Right atrium auricular region (tissue), 2 donors: ENCODE data around the gene LYPD5. TPM values are rescaled to one million over a fixed set of nuclear protein-coding genes. Genes with fewer than 3 reads are reported as not detected.

ENCODE experiments used
- DNase-seq: peaks from one replicate; pipeline ENCODE4 v3.0.0-alpha.2; 2019; ENCODE audit warnings: low spot score
- H3K27ac ChIP-seq, 2 donors: fragments of 200-600 bp; sonication (generic); 1 replicate in 1 of 2; 2 replicates in 1 of 2; pipeline ENCODE4 v1.5.1; 2016 to 2019
- H3K27me3 ChIP-seq, 2 donors: fragments of 200-600 bp; sonication (generic); one replicate each; pipeline versions ENCODE4 v1.5.1 to v1.6.0; 2017 to 2019
- H3K36me3 ChIP-seq: fragments of 200-600 bp; sonication (generic); one replicate; pipeline ENCODE4 v1.5.1; 2016
- H3K4me1 ChIP-seq, 2 donors: fragments of 200-600 bp; sonication (generic); one replicate each; pipeline versions ENCODE4 v1.5.1 to v1.6.0; 2017 to 2019
- H3K4me3 ChIP-seq, 2 donors: fragments of 200-600 bp; sonication (generic); 1 replicate in 1 of 2; 2 replicates in 1 of 2; pipeline ENCODE4 v1.5.1; 2017 to 2019; ENCODE audit warnings: mild to moderate bottlenecking in 1 of 2, moderate library complexity in 1 of 2
- H3K9me3 ChIP-seq, 2 donors: fragments of 200-600 bp; sonication (generic); one replicate each; pipeline ENCODE4 v1.5.1; 2019
- CTCF ChIP-seq, 2 donors: fragments of 200-600 bp; sonication (generic); IDR thresholded peaks; one replicate each; pipeline ENCODE4 v1.5.1; 2019; ENCODE audit warnings: antibody characterized with exemption in 2 of 2
- total RNA-seq, 2 donors: library from RNA; depleted of rRNA; stranded (reverse); fragments of >200 nt; gene quantifications; one replicate each; pipeline ENCODE4 v1.1.0, GENCODE V29; 2016

Gene LYPD5
- total RNA-seq, 2 donors from 2014 or later, result 0.63 to 3.9 TPM

- no peaks in the 10 kb centered on the region for H3K27me3 ChIP-seq
- DNase-seq, result no peak
Measured at GRCh38 chr19:43782689-43783231, 19.5 kb downstream of the LYPD5 start.

DNA sequence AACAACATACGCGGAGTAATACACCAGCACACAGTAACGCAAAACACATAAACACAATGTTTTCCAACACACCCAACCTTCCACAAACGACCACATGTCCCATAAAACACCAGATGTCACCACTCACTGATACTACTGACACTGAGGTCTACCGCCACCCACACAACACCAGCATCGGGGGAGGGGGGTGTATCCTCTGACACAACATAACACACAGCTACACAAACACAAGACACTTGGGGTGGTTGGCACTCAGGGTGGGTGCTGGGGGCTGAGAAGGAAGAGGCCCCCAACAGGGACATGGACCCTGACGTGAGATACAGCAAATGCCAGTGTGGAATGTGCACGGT lies 20.0 kb downstream of the LYPD5 start:
- Histone ChIP-seq H3K27ac (no peak overlapping the region), H3K27me3 (no peaks in the 10 kb centered on the region), H3K9me3 (no peaks in the 10 kb centered on the region), H3K36me3 (no peaks in the 10 kb centered on the region), H3K4me3 (no peak overlapping the region), H3K4me1 (peaks cover 0 to 6% of the 10 kb centered on the region in 2 donors)
- TF ChIP-seq CTCF (IDR thresholded peaks at IDR 0.05), result no peak
- no peak for DNase-seq

More at GRCh38 chr19:43782689-43783231, 19.5 kb downstream of the LYPD5 start:
- peaks cover 0 to 6% of the 10 kb centered on the region in 2 donors for H3K4me1 ChIP-seq
- TF ChIP-seq CTCF (IDR thresholded peaks at IDR 0.05), result no peak
- H3K4me3 ChIP-seq, result no peak overlapping the region
- H3K9me3 ChIP-seq, result no peaks in the 10 kb centered on the region
- no peaks in the 10 kb centered on the region for H3K36me3 ChIP-seq
- H3K27ac ChIP-seq, result no peak overlapping the region

DNA sequence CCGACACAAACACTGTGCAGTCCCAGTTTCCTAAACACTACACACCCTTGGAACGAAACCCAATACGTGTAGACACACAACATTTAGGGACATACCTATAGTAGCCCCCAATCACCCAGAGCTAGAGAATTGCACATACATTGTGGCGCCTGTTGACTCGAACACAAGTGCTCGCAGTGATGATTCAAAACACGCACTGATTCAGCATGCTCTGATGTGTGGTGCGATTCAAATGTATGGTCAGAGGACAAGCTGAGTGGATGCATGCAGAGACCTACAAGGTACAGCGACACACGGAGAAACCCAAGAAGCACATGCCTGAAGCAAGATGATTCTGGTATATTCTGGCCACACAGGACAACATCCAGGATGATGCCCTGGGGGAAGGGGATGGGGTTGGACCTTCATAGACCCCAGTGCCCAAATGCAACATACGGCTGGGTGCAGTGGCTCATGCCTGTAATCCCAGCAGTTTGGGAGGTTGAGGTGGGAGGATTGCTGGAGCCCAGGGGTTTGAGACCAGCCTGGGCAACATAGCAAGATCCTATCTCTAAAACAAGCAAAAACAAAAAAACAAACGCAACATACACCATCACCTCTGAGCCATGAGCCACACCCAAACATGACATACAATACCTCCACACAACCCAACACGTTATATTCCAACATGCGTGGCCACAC lies 20.5 kb downstream of the LYPD5 start:
- DNase-seq, result no peak
- Histone ChIP-seq H3K4me1 (peaks cover 0 to 6% of the 10 kb centered on the region in 2 donors), H3K36me3 (no peaks in the 10 kb centered on the region), H3K27me3 (no peaks in the 10 kb centered on the region), H3K27ac (no peak overlapping the region), H3K4me3 (no peak overlapping the region), H3K9me3 (no peaks in the 10 kb centered on the region)
- TF ChIP-seq CTCF (IDR thresholded peaks at IDR 0.05), result no peak

DNA sequence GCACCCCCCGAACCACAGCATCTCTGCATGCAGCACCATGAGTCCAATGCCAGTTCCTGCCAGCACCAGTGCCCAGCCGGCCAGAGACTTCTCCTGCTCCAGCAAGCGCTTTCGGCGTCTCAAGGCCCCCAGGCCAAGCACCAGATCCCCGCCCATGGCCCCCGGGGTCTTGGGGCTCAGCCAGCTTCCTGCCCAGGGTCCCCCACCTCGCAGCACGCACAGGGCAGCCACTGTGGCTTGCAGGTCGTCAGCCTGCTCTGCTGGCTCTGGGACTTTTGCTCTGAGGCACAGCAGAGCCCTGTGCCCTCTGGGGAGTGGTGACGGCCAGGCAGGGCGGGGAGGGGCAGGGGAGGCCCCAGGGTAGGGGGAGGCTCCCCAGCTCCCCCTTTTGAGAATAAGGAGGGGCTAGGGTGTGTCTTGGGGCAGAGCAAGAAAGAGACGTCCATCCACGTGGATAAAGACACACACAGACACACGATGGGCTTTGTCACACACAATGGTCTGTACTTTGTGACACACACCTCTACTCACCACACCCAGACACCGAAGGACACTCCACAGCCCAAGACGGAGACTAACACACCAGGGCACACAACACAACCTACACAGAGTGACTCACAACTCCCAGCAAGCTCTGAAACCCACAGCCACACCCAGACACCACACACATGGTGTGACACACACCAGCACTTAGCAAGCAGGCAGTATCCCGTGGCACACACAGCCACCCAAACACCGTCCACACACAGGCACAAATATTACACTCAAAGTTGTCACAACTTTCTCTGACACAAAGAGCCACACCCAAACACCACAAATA lies 21.3 kb downstream of the LYPD5 start, which contains the start of gene KCNN4:
Gene KCNN4 (minus strand): TSS at position 268 of the 820 bp plus-strand sequence. CDS start 112 bp downstream, at position 156.
- no peak for TF ChIP-seq CTCF (IDR thresholded peaks at IDR 0.05)
- no peaks in the 10 kb centered on the region for H3K27me3 ChIP-seq
- DNase-seq, result no peak
- H3K9me3 ChIP-seq, result no peaks in the 10 kb centered on the region
- H3K27ac ChIP-seq, result peak within 1 kb of the TSS in 1 of 2 donors; percentile 11
- peak within 1 kb of the TSS in 1 of 2 donors; percentile 2 for H3K4me3 ChIP-seq
- no peaks in the 10 kb centered on the region for H3K36me3 ChIP-seq
- peaks cover 0 to 6% of the 10 kb centered on the region in 2 donors for H3K4me1 ChIP-seq

GRCh38 chr19:43779820-43780219 lies 22.4 kb downstream of the LYPD5 start:
- Histone ChIP-seq H3K27ac (peak overlapping the region in 1 of 2 donors; percentile 11), H3K9me3 (no peaks in the 10 kb centered on the region), H3K4me3 (no peak overlapping the region), H3K4me1 (peaks cover 0 to 8% of the 10 kb centered on the region in 2 donors), H3K27me3 (no peaks in the 10 kb centered on the region), H3K36me3 (no peaks in the 10 kb centered on the region)
- no peak for TF ChIP-seq CTCF (IDR thresholded peaks at IDR 0.05)
- DNase-seq, result no peak
